Parathyroid adenoma (tissue), 2 donors: ENCODE measurements around the gene KCNMB2.

Experiments
- H2AFZ ChIP-seq: fragments of 300-600 bp; sonication (generic); one replicate; pipeline ENCODE4 v1.7.0; 2017; ENCODE audit warnings: antibody characterized with exemption, mild to moderate bottlenecking
- H3K27ac ChIP-seq: fragments of 300-600 bp; sonication (generic); one replicate; pipeline ENCODE4 v1.7.0; 2017
- H3K27me3 ChIP-seq: fragments of 300-600 bp; sonication (generic); one replicate; pipeline ENCODE4 v1.7.0; 2017; ENCODE audit warnings: low read length; ENCODE audit not compliant: control insufficient read depth, insufficient read depth
- H3K36me3 ChIP-seq: fragments of 300-600 bp; sonication (generic); one replicate; pipeline ENCODE4 v1.7.0; 2017; ENCODE audit warnings: low read length; ENCODE audit not compliant: control insufficient read depth, insufficient read depth
- H3K4me1 ChIP-seq: fragments of 300-600 bp; sonication (generic); one replicate; pipeline ENCODE4 v1.7.0; 2017; ENCODE audit warnings: control low read depth
- H3K4me2 ChIP-seq: fragments of 300-600 bp; sonication (generic); one replicate; pipeline ENCODE4 v1.7.0; 2017; ENCODE audit warnings: low read length
- H3K4me3 ChIP-seq: fragments of 300-600 bp; sonication (generic); one replicate; pipeline ENCODE4 v1.7.0; 2017; ENCODE audit warnings: low read depth, low read length
- H3K79me2 ChIP-seq: fragments of 300-600 bp; sonication (generic); one replicate; pipeline ENCODE4 v1.7.0; 2017; ENCODE audit warnings: control low read depth
- H3K9ac ChIP-seq: fragments of 300-600 bp; sonication (generic); one replicate; pipeline ENCODE4 v1.7.0; 2017; ENCODE audit warnings: mild to moderate bottlenecking
- H3K9me3 ChIP-seq: fragments of 300-600 bp; sonication (generic); one replicate; pipeline ENCODE4 v1.7.0; 2017; ENCODE audit warnings: low read length; ENCODE audit not compliant: control insufficient read depth
- CTCF ChIP-seq: fragments of 300-600 bp; sonication (generic); IDR thresholded peaks from one replicate; pipeline ENCODE4 v1.7.0; 2017; ENCODE audit warnings: antibody characterized with exemption, mild to moderate bottlenecking
- donor health status: primary hyperparathyroidism.

Gene KCNMB2

DNA sequence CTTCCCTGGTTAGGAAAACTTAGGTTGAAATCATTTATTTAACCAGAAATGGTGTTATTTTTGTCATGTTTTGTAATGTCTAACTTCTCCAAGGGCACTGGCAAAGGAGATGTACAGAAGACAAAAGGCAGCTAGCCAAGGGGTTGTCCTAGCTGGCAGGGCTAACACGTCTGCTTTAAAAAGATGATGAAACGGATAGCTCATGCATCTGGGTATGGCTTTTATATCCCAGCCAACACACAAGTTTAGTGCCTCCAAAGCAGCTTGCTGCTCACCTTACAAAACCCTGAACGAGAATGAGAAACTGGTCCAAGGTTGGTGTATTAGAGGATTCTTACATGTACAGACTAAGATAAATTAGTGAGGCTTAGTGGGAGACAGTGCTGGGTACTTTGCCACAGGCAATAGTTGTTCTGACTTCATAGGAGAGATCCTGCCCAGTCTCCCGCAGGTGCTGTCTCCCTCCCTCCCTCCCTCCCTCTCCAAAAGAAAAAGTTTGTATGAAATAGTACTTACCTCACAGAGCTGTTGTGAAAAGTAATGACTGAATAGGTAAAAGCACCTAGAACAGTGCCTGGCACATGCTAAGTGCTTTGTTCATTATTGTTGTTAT, 47.8 kb downstream of the KCNMB2 start:
- no peak overlapping the region for H3K4me3 ChIP-seq
- no peak for TF ChIP-seq CTCF
- no peaks in the 10 kb centered on the region for H3K4me1 ChIP-seq
- no peak overlapping the region for H3K9ac ChIP-seq
- no peaks in the 10 kb centered on the region for H3K27me3 ChIP-seq
- H2AFZ ChIP-seq = no peak overlapping the region
- no peaks in the 10 kb centered on the region for H3K9me3 ChIP-seq
- H3K4me2 ChIP-seq = no peak overlapping the region
- H3K27ac ChIP-seq = no peak overlapping the region
- H3K36me3 ChIP-seq = no peaks in the 10 kb centered on the region
- H3K79me2 ChIP-seq = no peaks in the 10 kb centered on the region

DNA sequence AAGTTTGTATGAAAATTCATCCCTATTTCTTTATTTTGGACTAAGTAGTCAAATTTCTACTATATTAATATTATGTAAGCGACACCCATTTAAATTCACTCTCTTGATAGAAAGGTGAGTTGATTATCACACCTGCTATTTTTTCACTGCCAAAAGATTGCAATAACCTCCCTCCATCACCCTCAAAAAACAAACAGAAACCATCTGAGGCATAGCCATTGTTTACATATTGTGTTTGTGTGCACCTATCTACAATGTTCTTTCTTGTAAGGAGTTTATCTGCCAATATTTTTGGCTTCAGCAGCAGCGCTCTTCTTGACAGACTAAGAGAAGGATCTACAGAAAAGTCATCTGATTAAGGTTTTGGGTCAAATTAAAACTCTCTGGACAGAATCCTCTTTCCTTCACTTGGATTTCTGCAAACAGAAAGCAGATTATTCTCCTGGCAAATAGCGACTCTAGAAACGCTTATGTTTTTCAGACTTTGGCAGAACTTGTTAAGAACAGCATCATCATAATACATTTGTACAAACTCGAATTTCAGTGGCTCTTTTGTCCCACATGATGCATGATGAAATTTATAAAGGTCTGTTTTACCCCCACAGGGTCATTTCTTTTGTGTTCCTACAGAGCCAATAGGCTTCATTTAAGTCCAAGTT, 48.6 kb downstream of the KCNMB2 start:
- H3K36me3 ChIP-seq = no peaks in the 10 kb centered on the region
- no peak overlapping the region for H3K9ac ChIP-seq
- no peak for TF ChIP-seq CTCF
- H3K79me2 ChIP-seq = no peaks in the 10 kb centered on the region
- H3K27me3 ChIP-seq = no peaks in the 10 kb centered on the region
- H3K4me2 ChIP-seq = no peak overlapping the region
- H3K27ac ChIP-seq = no peak overlapping the region
- H2AFZ ChIP-seq = no peak overlapping the region
- no peak overlapping the region for H3K4me3 ChIP-seq
- H3K4me1 ChIP-seq = no peaks in the 10 kb centered on the region
- no peaks in the 10 kb centered on the region for H3K9me3 ChIP-seq

DNA sequence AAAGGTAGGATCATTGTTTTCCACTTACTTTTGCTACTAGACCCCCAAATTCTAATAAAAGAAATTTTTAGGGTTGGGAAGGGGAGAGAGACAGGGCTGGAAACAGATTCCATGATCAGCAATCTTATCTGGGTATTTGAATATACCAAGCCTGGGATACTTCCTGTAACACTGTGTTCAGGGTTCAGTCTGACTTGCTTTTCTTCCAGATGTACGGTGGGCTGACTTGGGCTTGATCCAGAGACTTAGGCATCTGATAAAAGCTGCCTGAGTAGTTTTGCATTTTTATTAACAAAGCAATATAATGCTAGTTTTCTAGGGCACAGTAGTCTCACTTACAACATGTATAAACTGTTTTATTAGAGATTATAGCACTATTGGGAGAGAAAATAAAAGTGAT, 49.2 kb downstream of the KCNMB2 start:
- H2AFZ ChIP-seq = no peak overlapping the region
- no peaks in the 10 kb centered on the region for H3K4me1 ChIP-seq
- no peaks in the 10 kb centered on the region for H3K27me3 ChIP-seq
- TF ChIP-seq CTCF = no peak
- no peaks in the 10 kb centered on the region for H3K79me2 ChIP-seq
- no peaks in the 10 kb centered on the region for H3K36me3 ChIP-seq
- H3K27ac ChIP-seq = no peak overlapping the region
- no peak overlapping the region for H3K4me3 ChIP-seq
- no peak overlapping the region for H3K4me2 ChIP-seq
- no peak overlapping the region for H3K9ac ChIP-seq
- H3K9me3 ChIP-seq = no peaks in the 10 kb centered on the region

DNA sequence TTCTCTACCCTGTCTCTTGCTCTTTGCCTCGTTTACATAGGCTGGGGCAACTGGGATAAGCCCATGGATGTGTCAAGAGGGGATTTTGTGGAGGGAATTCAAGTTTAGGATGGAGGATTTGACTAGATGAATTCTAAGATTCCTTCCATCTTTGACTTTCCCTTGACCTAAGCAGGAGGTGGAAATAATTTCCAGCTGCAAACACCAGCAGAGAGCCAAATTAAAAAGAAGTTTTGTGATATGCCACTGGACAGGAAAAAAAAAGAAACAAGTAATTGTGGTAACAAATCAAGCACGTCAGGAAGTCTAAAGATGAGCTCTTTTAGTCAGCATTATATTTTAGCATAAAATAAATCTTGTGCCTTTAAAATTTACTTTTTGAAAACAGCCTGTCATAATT, 49.8 kb downstream of the KCNMB2 start:
- H3K9me3 ChIP-seq = no peaks in the 10 kb centered on the region
- no peaks in the 10 kb centered on the region for H3K36me3 ChIP-seq
- H3K4me2 ChIP-seq = no peak overlapping the region
- H3K4me3 ChIP-seq = no peak overlapping the region
- no peaks in the 10 kb centered on the region for H3K27me3 ChIP-seq
- H3K4me1 ChIP-seq = no peaks in the 10 kb centered on the region
- no peak overlapping the region for H3K9ac ChIP-seq
- no peak for TF ChIP-seq CTCF
- no peak overlapping the region for H2AFZ ChIP-seq
- no peak overlapping the region for H3K27ac ChIP-seq
- no peaks in the 10 kb centered on the region for H3K79me2 ChIP-seq

DNA sequence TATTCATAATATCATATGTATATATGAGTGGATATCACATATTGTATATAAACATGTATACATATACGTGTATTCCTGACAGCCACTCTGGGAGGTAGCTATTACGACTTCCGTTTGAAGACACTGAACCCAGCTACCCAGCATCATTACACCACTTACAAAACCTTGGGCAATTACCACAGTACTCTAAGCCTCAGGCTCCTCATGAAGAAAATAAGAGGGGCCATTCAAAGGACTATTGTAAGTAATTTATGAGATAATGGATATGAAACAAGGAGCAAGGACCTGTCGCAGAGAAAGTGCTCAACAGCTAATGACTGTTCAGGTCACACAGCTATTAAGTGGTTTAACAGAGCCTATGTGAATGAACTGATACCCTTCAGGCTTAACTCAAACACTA, 52.4 kb downstream of the KCNMB2 start:
- Histone ChIP-seq H3K4me3 (no peak overlapping the region), H3K4me1 (no peaks in the 10 kb centered on the region), H2AFZ (no peak overlapping the region), H3K9me3 (no peaks in the 10 kb centered on the region), H3K79me2 (no peaks in the 10 kb centered on the region), H3K27ac (no peak overlapping the region), H3K27me3 (no peaks in the 10 kb centered on the region), H3K36me3 (no peaks in the 10 kb centered on the region), H3K9ac (no peak overlapping the region), H3K4me2 (no peak overlapping the region)
- no peak for TF ChIP-seq CTCF
